ENCODE results near the gene NNAT. TPM values are rescaled to one million over a fixed set of nuclear protein-coding genes. Genes with fewer than 3 reads are reported as not detected.
"Not testable (repeated sequence)": the region's sequence is repeated elsewhere in the genome, so short reads cannot be mapped to it uniquely, and the experiment has no call there.

The NNAT gene
- total and polyA plus RNA-seq, 10 donors = 0.20 to 0.35 (median 0.29) TPM; not detected in 5

DNA sequence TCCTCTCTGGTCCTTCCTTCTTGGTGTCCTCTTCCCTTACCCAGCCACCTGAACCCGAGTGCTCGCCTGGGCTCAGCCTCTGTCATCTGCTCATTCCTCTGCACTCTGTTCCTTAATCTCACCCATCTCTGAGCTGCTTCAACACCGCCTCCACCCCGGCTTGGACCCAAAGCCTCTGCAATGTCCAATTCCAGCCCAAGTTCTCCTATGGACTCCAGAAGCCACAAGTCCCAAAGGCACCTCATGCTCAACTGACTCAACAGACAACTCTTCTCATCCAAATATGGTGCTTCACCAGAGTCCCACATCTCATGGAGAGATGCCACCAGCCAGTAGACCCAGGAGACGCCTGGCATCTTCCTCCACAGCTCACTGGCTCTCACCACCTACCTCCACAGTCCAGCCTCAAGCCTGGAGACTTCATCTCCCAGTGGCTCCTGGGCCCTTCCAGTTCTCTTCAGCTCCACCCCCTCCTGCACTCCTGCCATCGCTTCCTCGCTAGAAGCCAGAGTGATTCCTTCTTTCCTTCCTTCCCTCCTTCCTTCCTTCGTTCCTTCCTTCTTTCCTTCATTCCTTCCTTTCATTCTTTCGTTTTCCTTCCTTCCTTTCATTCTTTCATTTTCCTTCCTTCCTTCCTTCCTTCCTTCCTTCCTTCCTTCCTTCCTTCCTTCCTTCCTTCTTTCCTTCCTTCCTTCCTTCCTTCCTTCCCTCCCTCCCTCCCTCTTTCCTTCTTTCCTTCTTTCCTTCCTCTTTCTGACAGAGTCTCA is 40.9 kb upstream of the NNAT start:
- Histone ChIP-seq H3K27me3 (replicated peaks in 1 of 7) (peaks cover 0 to 4% (median 0%) of the 10 kb centered on the region in 7 donors), H3K36me3 (no peaks in the 10 kb centered on the region), H3K9me3 (peaks cover 0 to 6% (median 0%) of the 10 kb centered on the region in 8 donors), H3K27ac (no peak overlapping the region), H3K4me1 (no peaks in the 10 kb centered on the region), H3K4me3 (no peak overlapping the region)
- no peak for DNase-seq
- intact Hi-C loops (cut with DNase I; ENCODE audit: low total_unique reads) = no loop called here
- no peak for TF ChIP-seq CTCF (IDR thresholded peaks at IDR 0.05 in 8 of 11, conservative IDR thresholded peaks at IDR 0.05 in 3 of 11)
- TF ChIP-seq POLR2AphosphoS5 (IDR thresholded peaks at IDR 0.05) = no peak
- TF ChIP-seq POLR2A (IDR thresholded peaks at IDR 0.05) = no peak
- 83 to 89% (median 86%) methylated on average over 9 of the region's 9 CpGs for WGBS, 5 donors

DNA sequence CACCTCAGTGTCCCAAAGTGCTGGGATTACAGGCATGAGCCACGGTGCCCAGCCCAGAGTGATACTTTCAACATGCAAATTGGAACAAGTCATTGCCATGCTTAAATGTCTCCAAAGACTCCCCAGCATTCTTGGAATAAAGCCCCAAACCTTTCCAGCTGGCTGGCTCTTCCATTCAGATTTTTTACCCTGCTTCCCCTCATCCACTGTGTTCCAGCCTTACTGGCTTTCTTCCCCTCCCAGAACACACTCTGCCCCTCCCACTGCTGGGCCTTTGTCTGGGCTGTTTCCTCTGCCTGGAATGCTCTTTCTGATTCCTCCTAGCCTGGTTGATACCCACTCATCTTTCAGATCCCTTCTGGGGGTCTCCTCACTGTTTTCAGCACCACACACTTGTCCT is 40.1 kb upstream of the NNAT start:
- Histone ChIP-seq H3K27ac (no peak overlapping the region), H3K4me1 (no peaks in the 10 kb centered on the region), H3K27me3 (replicated peaks in 1 of 7) (peaks cover 0 to 4% (median 0%) of the 10 kb centered on the region in 7 donors), H3K9me3 (peaks cover 0 to 6% (median 0%) of the 10 kb centered on the region in 8 donors), H3K4me3 (no peak overlapping the region), H3K36me3 (no peaks in the 10 kb centered on the region)
- intact Hi-C loops (cut with DNase I; ENCODE audit: low total_unique reads) = no loop called here
- no peak for DNase-seq
- TF ChIP-seq POLR2A (IDR thresholded peaks at IDR 0.05) (no peak), POLR2AphosphoS5 (IDR thresholded peaks at IDR 0.05) (no peak), CTCF (IDR thresholded peaks at IDR 0.05 in 8 of 11, conservative IDR thresholded peaks at IDR 0.05 in 3 of 11) (no peak)
- 79 to 92% (median 89%) methylated on average over 1 of the region's 1 CpG for WGBS, 5 donors

- intact Hi-C loops (cut with DNase I; ENCODE audit: low total_unique reads) = no loop called here
- TF ChIP-seq POLR2AphosphoS5 (IDR thresholded peaks at IDR 0.05) (no peak), POLR2A (IDR thresholded peaks at IDR 0.05) (no peak), CTCF (IDR thresholded peaks at IDR 0.05 in 8 of 11, conservative IDR thresholded peaks at IDR 0.05 in 3 of 11) (no peak)
- 84 to 92% (median 90%) methylated on average over 5 of the region's 5 CpGs for WGBS, 5 donors
- no peak for DNase-seq
- Histone ChIP-seq H3K9me3 (peaks cover 0 to 6% (median 0%) of the 10 kb centered on the region in 8 donors), H3K36me3 (no peaks in the 10 kb centered on the region), H3K27ac (no peak overlapping the region), H3K4me1 (no peaks in the 10 kb centered on the region), H3K27me3 (replicated peaks in 1 of 7) (no peaks in the 10 kb centered on the region), H3K4me3 (no peak overlapping the region)
Measured at GRCh38 chr20:37481610-37482009, 39.4 kb upstream of the NNAT start.

- intact Hi-C loops (cut with DNase I; ENCODE audit: low total_unique reads) = no loop called here
- no peak for TF ChIP-seq POLR2AphosphoS5 (IDR thresholded peaks at IDR 0.05)
- no peak for TF ChIP-seq CTCF (IDR thresholded peaks at IDR 0.05 in 8 of 11, conservative IDR thresholded peaks at IDR 0.05 in 3 of 11)
- TF ChIP-seq POLR2A (IDR thresholded peaks at IDR 0.05) = no peak
- Histone ChIP-seq H3K4me3 (no peak overlapping the region), H3K36me3 (no peaks in the 10 kb centered on the region), H3K9me3 (peaks cover 0 to 6% (median 0%) of the 10 kb centered on the region in 8 donors), H3K27me3 (replicated peaks in 1 of 7) (no peaks in the 10 kb centered on the region), H3K27ac (no peak overlapping the region), H3K4me1 (no peaks in the 10 kb centered on the region)
- 48 to 68% (median 57%) methylated on average over 3 of the region's 3 CpGs for WGBS, 5 donors
- DNase-seq = no peak
Measured at GRCh38 chr20:37484331-37484730, 36.7 kb upstream of the NNAT start.

GRCh38 chr20:37486209-37486608 is 34.8 kb upstream of the NNAT start:
- DNase-seq; intact Hi-C loops (cut with DNase I; ENCODE audit: low total_unique reads); H3K4me3 ChIP-seq; H3K4me1 ChIP-seq; H3K27ac ChIP-seq; H3K9me3 ChIP-seq; H3K27me3 ChIP-seq (replicated peaks in 1 of 7); H3K36me3 ChIP-seq: not testable (repeated sequence)
- WGBS, 5 donors = 94 to 100% (median 96%) methylated on average over 1 of the region's 1 CpG

Measured in spleen (tissue), 11 donors.